WTC11 (cell line): Measurements from ENCODE around the gene ANKRD29. TPM values are rescaled to one million over a fixed set of nuclear protein-coding genes. Genes with fewer than 3 reads are reported as not detected.

Experiments used
- ATAC-seq: fragments of 200-7000 bp; cut with Tn5 transposase; 2 replicates; pipeline ENCODE4 v1.10.0; 2021; ENCODE audit warnings: mild to moderate bottlenecking, moderate library complexity
- CTCF ChIA-PET: fragments of 300-600 bp; sonication (Branson Sonifier 250); formaldehyde crosslinking; loops from one replicate; lab custom pipeline; 2021; ENCODE audit warnings: antibody characterized with exemption; lab: Charles Lee
- POLR2A ChIA-PET: fragments of 350-600 bp; sonication (Branson Sonifier 250); formaldehyde crosslinking; loops from one replicate; lab custom pipeline; 2021; ENCODE audit warnings: antibody characterized with exemption; lab: Charles Lee
- DNase-seq: peaks from one replicate; pipeline ENCODE4 v3.0.0; 2021; ENCODE audit warnings: low spot score
- H3K27ac Mint-ChIP-seq: 2 replicates; pipeline ENCODE4 v1.8.0; 2021; ENCODE audit warnings: mixed read lengths
- H3K27me3 Mint-ChIP-seq: 2 replicates; pipeline ENCODE4 v1.8.0; 2021; ENCODE audit warnings: low read depth, mild to moderate bottlenecking, moderate library complexity, mixed read lengths
- H3K36me3 Mint-ChIP-seq: 2 replicates; pipeline ENCODE4 v1.8.0; 2021; ENCODE audit warnings: mixed read lengths
- H3K4me1 Mint-ChIP-seq: 2 replicates; pipeline ENCODE4 v1.8.0; 2022; ENCODE audit warnings: mixed read lengths
- H3K4me3 Mint-ChIP-seq: 2 replicates; pipeline ENCODE4 v1.8.0; 2021; ENCODE audit warnings: mild to moderate bottlenecking, moderate library complexity, mixed read lengths
- H3K9me3 Mint-ChIP-seq: 2 replicates; pipeline ENCODE4 v1.8.0; 2021; ENCODE audit warnings: mixed read lengths
- ATF1 ChIP-seq: sonication (generic); formaldehyde crosslinking; IDR thresholded peaks from 2 replicates; pipeline ENCODE4 v1.8.1; 2023; ENCODE audit warnings: mild to moderate bottlenecking, moderate library complexity, missing genetic modification reagents
- CBFB ChIP-seq: sonication (generic); formaldehyde crosslinking; IDR thresholded peaks from 2 replicates; pipeline ENCODE4 v1.8.1; 2022; ENCODE audit warnings: mild to moderate bottlenecking, low read depth, missing genetic modification reagents
- ESRRA ChIP-seq: sonication (generic); formaldehyde crosslinking; IDR thresholded peaks from 2 replicates; pipeline ENCODE4 v1.8.1; 2022; ENCODE audit warnings: mild to moderate bottlenecking, missing genetic modification reagents, borderline replicate concordance
- FOXP1 ChIP-seq: sonication (generic); formaldehyde crosslinking; IDR thresholded peaks from 2 replicates; pipeline ENCODE4 v1.8.0; 2022; ENCODE audit warnings: missing genetic modification reagents, mild to moderate bottlenecking, moderate library complexity, borderline replicate concordance
- GABPB1 ChIP-seq: sonication (generic); formaldehyde crosslinking; IDR thresholded peaks from 2 replicates; pipeline ENCODE4 v1.8.1; 2023; ENCODE audit warnings: mild to moderate bottlenecking, missing genetic modification reagents
- IRF1 ChIP-seq: sonication (generic); formaldehyde crosslinking; IDR thresholded peaks from 2 replicates; pipeline ENCODE4 v1.8.0; 2023; ENCODE audit warnings: missing genetic modification reagents
- JAZF1 ChIP-seq: fragments of 250-450 bp; sonication (Bioruptor Pico); IDR thresholded peaks from 2 replicates; pipeline ENCODE4 v1.9.0; 2021; ENCODE audit warnings: moderate library complexity, mild to moderate bottlenecking, inconsistent platforms
- NFE2L1 ChIP-seq: sonication (generic); formaldehyde crosslinking; IDR thresholded peaks from 2 replicates; pipeline ENCODE4 v1.8.1; 2023; ENCODE audit warnings: missing genetic modification reagents
- NR2C2 ChIP-seq: sonication (generic); formaldehyde crosslinking; IDR thresholded peaks from 2 replicates; pipeline ENCODE4 v1.8.0; 2022; ENCODE audit warnings: mild to moderate bottlenecking, missing genetic modification reagents
- RORB ChIP-seq: fragments of 250-450 bp; sonication (Bioruptor Pico); IDR thresholded peaks from 2 replicates; pipeline ENCODE4 v1.9.0; 2021; ENCODE audit warnings: mild to moderate bottlenecking
- SOX15 ChIP-seq: fragments of 250-450 bp; sonication (Bioruptor Pico); IDR thresholded peaks from 2 replicates; pipeline ENCODE4 v1.9.0; 2021; ENCODE audit warnings: mild to moderate bottlenecking
- TCF7 ChIP-seq: sonication (generic); formaldehyde crosslinking; IDR thresholded peaks from 2 replicates; pipeline ENCODE4 v1.8.0; 2022; ENCODE audit warnings: mild to moderate bottlenecking, low read depth, missing genetic modification reagents, moderate library complexity
- TEAD1 ChIP-seq: sonication (generic); formaldehyde crosslinking; IDR thresholded peaks from 2 replicates; pipeline ENCODE4 v1.8.0; 2022; ENCODE audit warnings: mild to moderate bottlenecking, missing genetic modification reagents
- TEAD4 ChIP-seq: sonication (generic); formaldehyde crosslinking; IDR thresholded peaks from 2 replicates; pipeline ENCODE4 v1.8.0; 2022; ENCODE audit warnings: mild to moderate bottlenecking, missing genetic modification reagents
- ZBTB21 ChIP-seq: sonication (generic); formaldehyde crosslinking; IDR thresholded peaks from 2 replicates; pipeline ENCODE4 v1.8.1; 2023; ENCODE audit warnings: mild to moderate bottlenecking, missing genetic modification reagents, borderline replicate concordance
- ZNF396 ChIP-seq: fragments of 250-450 bp; sonication (Bioruptor Pico); IDR thresholded peaks from 2 replicates; pipeline ENCODE4 v1.8.0; 2021; ENCODE audit warnings: mild to moderate bottlenecking, moderate library complexity, borderline replicate concordance
- total RNA-seq: library from RNA; stranded (reverse); gene quantifications from 3 replicates; pipeline ENCODE4 v1.2.3, GENCODE V29; 2021
- TF ChIP-seq, protein P1 (sequence below): sonication (generic); formaldehyde crosslinking; IDR thresholded peaks from 2 replicates; pipeline ENCODE4 v1.8.1; 2022; ENCODE audit warnings: mild to moderate bottlenecking, moderate library complexity, missing genetic modification reagents
- TF ChIP-seq, protein P2 (sequence below): fragments of 250-450 bp; sonication (Bioruptor Pico); IDR thresholded peaks from 2 replicates; pipeline ENCODE4 v1.9.0; 2021; ENCODE audit warnings: mild to moderate bottlenecking
- TF ChIP-seq, protein P3 (sequence below): sonication (generic); formaldehyde crosslinking; IDR thresholded peaks from 2 replicates; pipeline ENCODE4 v1.8.1; 2023; ENCODE audit warnings: mild to moderate bottlenecking, missing genetic modification reagents, borderline replicate concordance
- TF ChIP-seq, protein P4 (sequence below): sonication (generic); formaldehyde crosslinking; IDR thresholded peaks from 2 replicates; pipeline ENCODE4 v1.8.1; 2023; ENCODE audit warnings: mild to moderate bottlenecking, missing genetic modification reagents, moderate library complexity

Gene ANKRD29
- total RNA-seq, 1 experiment from 2014 or later = 4.9 TPM

DNA sequence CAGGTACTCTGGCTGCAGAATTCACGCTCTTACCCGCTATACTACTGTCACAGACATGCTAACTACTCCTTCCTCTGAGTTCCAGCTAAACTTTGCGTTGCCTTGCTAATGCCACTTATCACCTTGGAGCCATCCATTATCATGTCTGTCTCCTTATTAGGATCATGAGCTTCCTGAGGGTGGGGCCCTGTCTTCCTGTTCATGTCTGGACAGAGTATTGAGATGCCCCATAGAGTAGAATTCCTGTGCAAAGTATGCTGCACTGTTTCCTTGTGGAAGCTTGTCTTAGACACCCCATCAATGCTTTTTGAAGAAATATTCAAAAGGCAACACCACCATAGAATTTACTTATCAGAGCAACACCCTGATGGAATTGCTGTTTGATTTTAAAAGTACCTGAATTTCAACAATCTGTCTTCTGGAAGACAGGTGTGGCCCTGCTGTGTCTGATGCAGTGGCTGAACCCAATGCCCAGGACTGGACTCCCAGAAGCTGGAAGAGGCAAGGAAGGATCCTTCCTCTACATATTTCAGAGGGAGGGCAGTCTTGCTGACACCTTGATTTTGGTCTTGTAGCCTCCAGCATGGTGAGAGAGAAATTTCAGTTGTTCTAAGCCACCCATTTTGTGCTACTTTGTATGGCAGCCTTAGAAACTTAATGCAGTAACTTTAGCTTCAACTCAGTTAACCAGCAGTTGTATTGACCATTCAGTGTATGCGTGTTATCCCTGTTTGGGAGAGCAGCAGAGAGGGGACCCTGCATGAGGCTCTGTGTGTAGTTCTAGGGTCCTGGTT, 32.1 kb upstream of the ANKRD29 start:
- no peak for DNase-seq
- TF ChIP-seq TCF7 (CRISPR knock-in tag) = no peak
- no peak for TF ChIP-seq ESRRA (CRISPR knock-in tag)
- ChIA-PET CTCF (interaction anchor here (4.2 kb wide), 1 partner anchor 8 kb away, joined by 18 read pairs; no protein-coding TSS in a partner anchor), POLR2A (interaction anchor here (0.7 kb wide), 1 partner anchor 73 kb away, joined by 3 read pairs; no protein-coding TSS in a partner anchor)
- Mint-ChIP-seq H3K4me1 (peaks cover 3% of the 10 kb centered on the region; the same call in 1 of the 2 replicates), H3K4me3 (no peak overlapping the region), H3K9me3 (no peaks in the 10 kb centered on the region), H3K27me3 (peaks cover 21% of the 10 kb centered on the region), H3K27ac (no peak overlapping the region), H3K36me3 (no peaks in the 10 kb centered on the region)
- no peak for ATAC-seq

GRCh38 chr18:23693846-23694245, 31.1 kb upstream of the ANKRD29 start:
- peaks cover 6% of the 10 kb centered on the region for H3K4me1 Mint-ChIP-seq
- DNase-seq (no peak), ATAC-seq (no peak)
- ChIA-PET CTCF (interaction anchor here (4.2 kb wide), 1 partner anchor 9 kb away, joined by 18 read pairs; no protein-coding TSS in a partner anchor), POLR2A (no interaction called here)
- H3K36me3 Mint-ChIP-seq = no peaks in the 10 kb centered on the region
- H3K9me3 Mint-ChIP-seq = no peaks in the 10 kb centered on the region
- H3K4me3 Mint-ChIP-seq = no peak overlapping the region
- H3K27ac Mint-ChIP-seq = no peak overlapping the region
- no peak for TF ChIP-seq RORB (CRISPR knock-in tag)
- TF ChIP-seq NFE2L1 = no peak
- TF ChIP-seq, protein P1, sequence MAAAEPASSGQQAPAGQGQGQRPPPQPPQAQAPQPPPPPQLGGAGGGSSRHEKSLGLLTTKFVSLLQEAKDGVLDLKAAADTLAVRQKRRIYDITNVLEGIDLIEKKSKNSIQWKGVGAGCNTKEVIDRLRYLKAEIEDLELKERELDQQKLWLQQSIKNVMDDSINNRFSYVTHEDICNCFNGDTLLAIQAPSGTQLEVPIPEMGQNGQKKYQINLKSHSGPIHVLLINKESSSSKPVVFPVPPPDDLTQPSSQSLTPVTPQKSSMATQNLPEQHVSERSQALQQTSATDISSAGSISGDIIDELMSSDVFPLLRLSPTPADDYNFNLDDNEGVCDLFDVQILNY (CRISPR knock-in tag) = no peak
- no peak for TF ChIP-seq FOXP1 (CRISPR knock-in tag)
- TF ChIP-seq ATF1 (CRISPR knock-in tag) = no peak
- TF ChIP-seq, protein P2, sequence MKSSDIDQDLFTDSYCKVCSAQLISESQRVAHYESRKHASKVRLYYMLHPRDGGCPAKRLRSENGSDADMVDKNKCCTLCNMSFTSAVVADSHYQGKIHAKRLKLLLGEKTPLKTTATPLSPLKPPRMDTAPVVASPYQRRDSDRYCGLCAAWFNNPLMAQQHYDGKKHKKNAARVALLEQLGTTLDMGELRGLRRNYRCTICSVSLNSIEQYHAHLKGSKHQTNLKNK (CRISPR knock-in tag) = no peak
- TF ChIP-seq, protein P3, sequence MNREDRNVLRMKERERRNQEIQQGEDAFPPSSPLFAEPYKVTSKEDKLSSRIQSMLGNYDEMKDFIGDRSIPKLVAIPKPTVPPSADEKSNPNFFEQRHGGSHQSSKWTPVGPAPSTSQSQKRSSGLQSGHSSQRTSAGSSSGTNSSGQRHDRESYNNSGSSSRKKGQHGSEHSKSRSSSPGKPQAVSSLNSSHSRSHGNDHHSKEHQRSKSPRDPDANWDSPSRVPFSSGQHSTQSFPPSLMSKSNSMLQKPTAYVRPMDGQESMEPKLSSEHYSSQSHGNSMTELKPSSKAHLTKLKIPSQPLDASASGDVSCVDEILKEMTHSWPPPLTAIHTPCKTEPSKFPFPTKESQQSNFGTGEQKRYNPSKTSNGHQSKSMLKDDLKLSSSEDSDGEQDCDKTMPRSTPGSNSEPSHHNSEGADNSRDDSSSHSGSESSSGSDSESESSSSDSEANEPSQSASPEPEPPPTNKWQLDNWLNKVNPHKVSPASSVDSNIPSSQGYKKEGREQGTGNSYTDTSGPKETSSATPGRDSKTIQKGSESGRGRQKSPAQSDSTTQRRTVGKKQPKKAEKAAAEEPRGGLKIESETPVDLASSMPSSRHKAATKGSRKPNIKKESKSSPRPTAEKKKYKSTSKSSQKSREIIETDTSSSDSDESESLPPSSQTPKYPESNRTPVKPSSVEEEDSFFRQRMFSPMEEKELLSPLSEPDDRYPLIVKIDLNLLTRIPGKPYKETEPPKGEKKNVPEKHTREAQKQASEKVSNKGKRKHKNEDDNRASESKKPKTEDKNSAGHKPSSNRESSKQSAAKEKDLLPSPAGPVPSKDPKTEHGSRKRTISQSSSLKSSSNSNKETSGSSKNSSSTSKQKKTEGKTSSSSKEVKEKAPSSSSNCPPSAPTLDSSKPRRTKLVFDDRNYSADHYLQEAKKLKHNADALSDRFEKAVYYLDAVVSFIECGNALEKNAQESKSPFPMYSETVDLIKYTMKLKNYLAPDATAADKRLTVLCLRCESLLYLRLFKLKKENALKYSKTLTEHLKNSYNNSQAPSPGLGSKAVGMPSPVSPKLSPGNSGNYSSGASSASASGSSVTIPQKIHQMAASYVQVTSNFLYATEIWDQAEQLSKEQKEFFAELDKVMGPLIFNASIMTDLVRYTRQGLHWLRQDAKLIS (CRISPR knock-in tag) = no peak
- no peak for TF ChIP-seq TEAD1 (CRISPR knock-in tag)
- TF ChIP-seq CBFB (CRISPR knock-in tag) = no peak
- no peak for TF ChIP-seq IRF1 (CRISPR knock-in tag)
- TF ChIP-seq ZNF396 (CRISPR knock-in tag) = no peak
- no peak for TF ChIP-seq JAZF1
- no peak for TF ChIP-seq TEAD4
- TF ChIP-seq SOX15 = no peak
- no peak for TF ChIP-seq GABPB1
- no peak for TF ChIP-seq NR2C2 (CRISPR knock-in tag)
- TF ChIP-seq, protein P4, sequence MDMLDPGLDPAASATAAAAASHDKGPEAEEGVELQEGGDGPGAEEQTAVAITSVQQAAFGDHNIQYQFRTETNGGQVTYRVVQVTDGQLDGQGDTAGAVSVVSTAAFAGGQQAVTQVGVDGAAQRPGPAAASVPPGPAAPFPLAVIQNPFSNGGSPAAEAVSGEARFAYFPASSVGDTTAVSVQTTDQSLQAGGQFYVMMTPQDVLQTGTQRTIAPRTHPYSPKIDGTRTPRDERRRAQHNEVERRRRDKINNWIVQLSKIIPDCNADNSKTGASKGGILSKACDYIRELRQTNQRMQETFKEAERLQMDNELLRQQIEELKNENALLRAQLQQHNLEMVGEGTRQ (CRISPR knock-in tag) = no peak
- no peak for TF ChIP-seq ZBTB21 (CRISPR knock-in tag)
- TF ChIP-seq, all 79 proteins: peak for 0
- H3K27me3 Mint-ChIP-seq = peaks cover 29% of the 10 kb centered on the region
